ENCODE data around the gene SP1. TPM values are rescaled to one million over a fixed set of nuclear protein-coding genes. Genes with fewer than 3 reads are reported as not detected.

The SP1 gene
- polyA plus RNA-seq, 1 experiment = 58.2 TPM

DNA sequence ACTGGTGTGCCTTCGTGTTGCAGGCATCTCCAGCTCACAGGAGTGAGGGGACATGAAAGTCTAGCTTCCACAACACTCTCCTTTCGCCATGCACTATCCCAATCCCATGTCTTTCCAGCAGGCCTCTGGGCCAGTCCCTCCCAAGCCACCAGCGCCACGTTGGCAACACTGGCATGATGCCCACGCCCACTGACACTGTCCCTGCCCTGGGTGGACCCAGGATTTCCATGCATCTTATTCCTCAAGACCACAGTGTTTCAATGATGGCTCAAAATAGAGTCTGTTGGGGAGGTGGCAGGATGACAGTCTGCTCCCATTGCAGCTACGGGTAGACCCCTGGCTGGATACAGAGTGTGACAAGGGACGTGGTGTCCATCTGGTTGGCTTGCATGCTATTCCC is 46.1 kb upstream of the SP1 start:
- DNase-seq (ENCODE audit: low read depth) = no peak
- ChIA-PET POLR2A (no interaction called here), CTCF (interaction anchor here (1.2 to 3.1 kb wide), 4 partner anchors 9 to 19 kb away, joined by 3 to 14 read pairs (median 7); partner anchors contain the start of gene AAAS)
- Histone ChIP-seq H3K36me3 (ENCODE audit: control insufficient read depth, insufficient read depth, low read length) (no peaks in the 10 kb centered on the region), H3K27me3 (ENCODE audit: control insufficient read depth, insufficient read depth, low read length) (peaks cover 42% of the 10 kb centered on the region), H3K4me3 (ENCODE audit: low read depth, low read length) (no peak overlapping the region)
- TF ChIP-seq, protein P1, sequence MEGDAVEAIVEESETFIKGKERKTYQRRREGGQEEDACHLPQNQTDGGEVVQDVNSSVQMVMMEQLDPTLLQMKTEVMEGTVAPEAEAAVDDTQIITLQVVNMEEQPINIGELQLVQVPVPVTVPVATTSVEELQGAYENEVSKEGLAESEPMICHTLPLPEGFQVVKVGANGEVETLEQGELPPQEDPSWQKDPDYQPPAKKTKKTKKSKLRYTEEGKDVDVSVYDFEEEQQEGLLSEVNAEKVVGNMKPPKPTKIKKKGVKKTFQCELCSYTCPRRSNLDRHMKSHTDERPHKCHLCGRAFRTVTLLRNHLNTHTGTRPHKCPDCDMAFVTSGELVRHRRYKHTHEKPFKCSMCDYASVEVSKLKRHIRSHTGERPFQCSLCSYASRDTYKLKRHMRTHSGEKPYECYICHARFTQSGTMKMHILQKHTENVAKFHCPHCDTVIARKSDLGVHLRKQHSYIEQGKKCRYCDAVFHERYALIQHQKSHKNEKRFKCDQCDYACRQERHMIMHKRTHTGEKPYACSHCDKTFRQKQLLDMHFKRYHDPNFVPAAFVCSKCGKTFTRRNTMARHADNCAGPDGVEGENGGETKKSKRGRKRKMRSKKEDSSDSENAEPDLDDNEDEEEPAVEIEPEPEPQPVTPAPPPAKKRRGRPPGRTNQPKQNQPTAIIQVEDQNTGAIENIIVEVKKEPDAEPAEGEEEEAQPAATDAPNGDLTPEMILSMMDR (IDR thresholded peaks at IDR 0.05; ENCODE audit: insufficient read depth, low read depth, low read length) = no peak

GRCh38 chr12:53334822-53335221 is 45.2 kb upstream of the SP1 start:
- ChIA-PET CTCF (interaction anchor here (1.5 to 3.1 kb wide), 5 partner anchors 8 to 18 kb away, joined by 4 to 16 read pairs (median 9); partner anchors contain the start of gene AAAS), POLR2A (interaction anchor here (0.5 kb wide), 1 partner anchor 11 kb away, joined by 4 read pairs; no protein-coding TSS in a partner anchor)
- H3K4me3 ChIP-seq (ENCODE audit: low read depth, low read length) = no peak overlapping the region
- H3K27me3 ChIP-seq (ENCODE audit: control insufficient read depth, insufficient read depth, low read length) = peaks cover 45% of the 10 kb centered on the region
- no peak for DNase-seq (ENCODE audit: low read depth)
- TF ChIP-seq, protein P1 (IDR thresholded peaks at IDR 0.05; ENCODE audit: insufficient read depth, low read depth, low read length) = no peak
- no peaks in the 10 kb centered on the region for H3K36me3 ChIP-seq (ENCODE audit: control insufficient read depth, insufficient read depth, low read length)

DNA sequence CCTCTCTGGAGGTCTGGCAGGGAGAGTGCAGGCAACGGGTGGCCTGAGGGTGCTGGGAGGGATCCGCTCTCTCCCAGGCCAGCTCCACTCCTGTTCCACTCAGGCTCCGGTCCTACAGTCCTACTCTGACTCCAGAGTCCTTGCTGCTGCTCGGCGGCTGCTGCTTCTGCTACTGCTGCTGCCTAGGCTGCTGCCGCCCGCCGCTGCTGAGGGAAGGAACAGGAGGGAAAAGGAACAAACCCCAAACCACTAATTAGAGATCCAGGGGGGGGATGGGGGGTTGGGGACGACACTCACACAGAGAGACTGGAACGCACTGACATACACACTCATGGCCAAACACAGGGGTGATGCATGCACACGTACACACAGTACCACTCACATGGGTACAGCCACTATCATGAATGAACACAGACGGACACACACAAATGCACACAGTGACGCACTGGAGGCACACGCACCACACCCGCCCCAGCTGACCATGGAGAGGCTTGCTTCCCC is 43.7 kb upstream of the SP1 start, which contains the start of gene SP7:
Gene SP7 (minus strand): TSS at position 174 of the 501 bp plus-strand sequence. CDS start 708 bp downstream, outside the sequence.
- ChIA-PET POLR2A (no interaction called here), CTCF (interaction anchor here (1.5 to 3.1 kb wide), 4 partner anchors 9 to 16 kb away, joined by 4 to 16 read pairs (median 12); partner anchors contain the start of gene AAAS)
- no peak for DNase-seq (ENCODE audit: low read depth)
- H3K36me3 ChIP-seq (ENCODE audit: control insufficient read depth, insufficient read depth, low read length) = no peaks in the 10 kb centered on the region
- TF ChIP-seq, protein P1 (IDR thresholded peaks at IDR 0.05; ENCODE audit: insufficient read depth, low read depth, low read length) = no peak
- no peak within 1 kb of the TSS for H3K4me3 ChIP-seq (ENCODE audit: low read depth, low read length)
- H3K27me3 ChIP-seq (ENCODE audit: control insufficient read depth, insufficient read depth, low read length) = peaks cover 41% of the 10 kb centered on the region

- ChIA-PET CTCF (no interaction called here), POLR2A (no interaction called here)
- H3K27me3 ChIP-seq (ENCODE audit: control insufficient read depth, insufficient read depth, low read length) = peaks cover 33% of the 10 kb centered on the region
- no peak for DNase-seq (ENCODE audit: low read depth)
- H3K36me3 ChIP-seq (ENCODE audit: control insufficient read depth, insufficient read depth, low read length) = no peaks in the 10 kb centered on the region
- TF ChIP-seq, protein P1 (IDR thresholded peaks at IDR 0.05; ENCODE audit: insufficient read depth, low read depth, low read length) = no peak
- no peak overlapping the region for H3K4me3 ChIP-seq (ENCODE audit: low read depth, low read length)
These were observed 42.0 kb upstream of the SP1 start for GRCh38 chr12:53338017-53338416.

GRCh38 chr12:53338916-53339315 is 41.1 kb upstream of the SP1 start:
- TF ChIP-seq, protein P1 (IDR thresholded peaks at IDR 0.05; ENCODE audit: insufficient read depth, low read depth, low read length) = no peak
- peaks cover 29% of the 10 kb centered on the region for H3K27me3 ChIP-seq (ENCODE audit: control insufficient read depth, insufficient read depth, low read length)
- POLR2A ChIA-PET = no interaction called here
- H3K36me3 ChIP-seq (ENCODE audit: control insufficient read depth, insufficient read depth, low read length) = no peaks in the 10 kb centered on the region
- CTCF ChIA-PET = no interaction called here
- H3K4me3 ChIP-seq (ENCODE audit: low read depth, low read length) = no peak overlapping the region
- no peak for DNase-seq (ENCODE audit: low read depth)

Measured in BJ (cell line).